Measurements from ENCODE around the gene CLEC1B.

DNA sequence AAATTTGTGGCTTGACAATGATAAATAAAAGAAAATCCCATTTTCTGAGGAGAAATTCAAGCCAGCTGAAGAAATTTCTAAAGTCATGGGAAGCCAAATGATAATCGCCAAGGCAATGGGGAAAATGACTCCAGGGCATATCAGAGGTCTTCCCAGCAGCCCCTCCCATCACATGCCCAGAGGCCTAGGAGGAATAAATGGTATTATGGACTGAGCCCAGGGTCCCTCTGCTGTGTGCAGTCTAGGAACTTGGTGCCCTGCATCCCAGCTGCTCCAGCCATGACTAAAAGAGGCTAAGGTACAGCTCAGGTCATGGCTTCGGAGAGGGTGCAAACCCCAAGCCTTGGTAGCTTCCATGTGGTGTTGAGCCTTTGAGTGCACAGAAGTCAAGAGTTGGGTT, 23.3 kb downstream of the CLEC1B start:
- TF ChIP-seq, protein P1, sequence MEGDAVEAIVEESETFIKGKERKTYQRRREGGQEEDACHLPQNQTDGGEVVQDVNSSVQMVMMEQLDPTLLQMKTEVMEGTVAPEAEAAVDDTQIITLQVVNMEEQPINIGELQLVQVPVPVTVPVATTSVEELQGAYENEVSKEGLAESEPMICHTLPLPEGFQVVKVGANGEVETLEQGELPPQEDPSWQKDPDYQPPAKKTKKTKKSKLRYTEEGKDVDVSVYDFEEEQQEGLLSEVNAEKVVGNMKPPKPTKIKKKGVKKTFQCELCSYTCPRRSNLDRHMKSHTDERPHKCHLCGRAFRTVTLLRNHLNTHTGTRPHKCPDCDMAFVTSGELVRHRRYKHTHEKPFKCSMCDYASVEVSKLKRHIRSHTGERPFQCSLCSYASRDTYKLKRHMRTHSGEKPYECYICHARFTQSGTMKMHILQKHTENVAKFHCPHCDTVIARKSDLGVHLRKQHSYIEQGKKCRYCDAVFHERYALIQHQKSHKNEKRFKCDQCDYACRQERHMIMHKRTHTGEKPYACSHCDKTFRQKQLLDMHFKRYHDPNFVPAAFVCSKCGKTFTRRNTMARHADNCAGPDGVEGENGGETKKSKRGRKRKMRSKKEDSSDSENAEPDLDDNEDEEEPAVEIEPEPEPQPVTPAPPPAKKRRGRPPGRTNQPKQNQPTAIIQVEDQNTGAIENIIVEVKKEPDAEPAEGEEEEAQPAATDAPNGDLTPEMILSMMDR (IDR thresholded peaks at IDR 0.05), result no peak
- TF ChIP-seq, protein P2, sequence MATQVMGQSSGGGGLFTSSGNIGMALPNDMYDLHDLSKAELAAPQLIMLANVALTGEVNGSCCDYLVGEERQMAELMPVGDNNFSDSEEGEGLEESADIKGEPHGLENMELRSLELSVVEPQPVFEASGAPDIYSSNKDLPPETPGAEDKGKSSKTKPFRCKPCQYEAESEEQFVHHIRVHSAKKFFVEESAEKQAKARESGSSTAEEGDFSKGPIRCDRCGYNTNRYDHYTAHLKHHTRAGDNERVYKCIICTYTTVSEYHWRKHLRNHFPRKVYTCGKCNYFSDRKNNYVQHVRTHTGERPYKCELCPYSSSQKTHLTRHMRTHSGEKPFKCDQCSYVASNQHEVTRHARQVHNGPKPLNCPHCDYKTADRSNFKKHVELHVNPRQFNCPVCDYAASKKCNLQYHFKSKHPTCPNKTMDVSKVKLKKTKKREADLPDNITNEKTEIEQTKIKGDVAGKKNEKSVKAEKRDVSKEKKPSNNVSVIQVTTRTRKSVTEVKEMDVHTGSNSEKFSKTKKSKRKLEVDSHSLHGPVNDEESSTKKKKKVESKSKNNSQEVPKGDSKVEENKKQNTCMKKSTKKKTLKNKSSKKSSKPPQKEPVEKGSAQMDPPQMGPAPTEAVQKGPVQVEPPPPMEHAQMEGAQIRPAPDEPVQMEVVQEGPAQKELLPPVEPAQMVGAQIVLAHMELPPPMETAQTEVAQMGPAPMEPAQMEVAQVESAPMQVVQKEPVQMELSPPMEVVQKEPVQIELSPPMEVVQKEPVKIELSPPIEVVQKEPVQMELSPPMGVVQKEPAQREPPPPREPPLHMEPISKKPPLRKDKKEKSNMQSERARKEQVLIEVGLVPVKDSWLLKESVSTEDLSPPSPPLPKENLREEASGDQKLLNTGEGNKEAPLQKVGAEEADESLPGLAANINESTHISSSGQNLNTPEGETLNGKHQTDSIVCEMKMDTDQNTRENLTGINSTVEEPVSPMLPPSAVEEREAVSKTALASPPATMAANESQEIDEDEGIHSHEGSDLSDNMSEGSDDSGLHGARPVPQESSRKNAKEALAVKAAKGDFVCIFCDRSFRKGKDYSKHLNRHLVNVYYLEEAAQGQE (IDR thresholded peaks at IDR 0.05; ENCODE audit: insufficient read depth in 1 of 2, low read depth in 2 of 2, low read length in 1 of 2), result no peak
- TF ChIP-seq TCF7L2 (IDR thresholded peaks at IDR 0.05; ENCODE audit: low read depth, low read length), result no peak
- TF ChIP-seq POLR2AphosphoS5 (IDR thresholded peaks at IDR 0.05; ENCODE audit: low read depth, low read length), result no peak
